ENCODE data around the gene MCC. TPM values are rescaled to one million over a fixed set of nuclear protein-coding genes. Genes with fewer than 3 reads are reported as not detected.
A peak's percentile ranks its signal among the peaks of the same experiment; 100 is the strongest.

Gene MCC
- total RNA-seq, 1 donor from 2014 or later = 26.9 TPM

DNA sequence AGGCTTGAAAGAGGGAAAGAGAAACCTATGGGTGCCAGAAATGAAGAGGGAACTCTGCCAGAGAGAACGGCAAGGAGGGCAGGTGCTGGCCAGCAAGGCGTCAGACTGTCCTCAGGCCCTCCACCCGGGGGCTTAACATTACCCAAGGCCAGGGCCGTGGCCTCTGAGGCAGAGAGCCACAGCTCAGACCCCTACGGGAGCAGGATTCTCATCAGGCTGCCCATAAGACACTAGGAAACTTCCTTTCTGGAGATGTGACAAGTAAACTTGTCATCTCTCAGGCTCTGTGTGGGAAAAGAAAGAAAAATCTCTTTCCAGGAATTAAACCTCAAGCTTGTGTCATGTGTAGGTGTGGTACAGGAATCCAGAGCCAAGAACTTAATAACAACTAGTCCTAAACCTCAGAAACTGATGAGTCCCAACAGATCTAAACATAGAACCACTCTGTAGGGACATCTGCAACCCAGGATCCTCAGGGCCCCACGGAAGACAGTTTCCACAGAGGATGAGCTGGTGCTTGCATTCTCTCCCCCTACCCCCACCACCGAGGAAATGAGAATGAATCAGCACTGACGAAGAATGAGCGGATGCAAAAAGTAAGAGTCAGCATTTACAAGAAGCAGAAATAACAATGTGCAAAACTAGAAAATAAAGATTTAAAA, 437.4 kb downstream of the MCC start:
- peak; percentile 68 for FAIRE-seq
- peak overlapping the region; percentile 67 for H3K4me2 ChIP-seq (ENCODE audit: low read length)
- no peak overlapping the region for H2AFZ ChIP-seq (ENCODE audit: low read depth, low read length)
- no peaks in the 10 kb centered on the region for H3K9me3 ChIP-seq (ENCODE audit: insufficient read depth, low read depth, low read length)
- H3K4me1 ChIP-seq (ENCODE audit: insufficient read depth, low read length) = peaks cover 33% of the 10 kb centered on the region
- no peaks in the 10 kb centered on the region for H4K20me1 ChIP-seq (ENCODE audit: insufficient read depth, low read length)
- H3K27me3 Mint-ChIP-seq (ENCODE audit: low read depth, unreplicated experiment) = no peaks in the 10 kb centered on the region
- no peaks in the 10 kb centered on the region for H3K79me2 ChIP-seq (ENCODE audit: insufficient read depth, low read length)
- H3K4me3 Mint-ChIP-seq (ENCODE audit: unreplicated experiment) = peak overlapping the region; percentile 9
- H3K36me3 Mint-ChIP-seq (ENCODE audit: low read depth, unreplicated experiment) = peaks cover 30% of the 10 kb centered on the region
- no peak overlapping the region for H3K4me3 ChIP-seq (ENCODE audit: insufficient read depth, low read depth, low read length)
- no peaks in the 10 kb centered on the region for H3K9me3 Mint-ChIP-seq (ENCODE audit: unreplicated experiment)
- H3K9ac ChIP-seq (ENCODE audit: low read length) = peak overlapping the region; percentile 32
- H3K4me1 Mint-ChIP-seq (ENCODE audit: low read depth, unreplicated experiment) = peaks cover 34% of the 10 kb centered on the region
- DNase-seq (ENCODE audit: low read depth) = peak; percentile 88
- H3K36me3 ChIP-seq (ENCODE audit: insufficient read depth, low read length) = peaks cover 4% of the 10 kb centered on the region
- H3K27ac Mint-ChIP-seq (ENCODE audit: unreplicated experiment) = peak overlapping the region; percentile 35
- no peaks in the 10 kb centered on the region for H3K27me3 ChIP-seq (ENCODE audit: insufficient read depth, low read length)
- peak overlapping the region; percentile 40 for H3K27ac ChIP-seq (ENCODE audit: low read depth, low read length)
- TF ChIP-seq, protein P1, sequence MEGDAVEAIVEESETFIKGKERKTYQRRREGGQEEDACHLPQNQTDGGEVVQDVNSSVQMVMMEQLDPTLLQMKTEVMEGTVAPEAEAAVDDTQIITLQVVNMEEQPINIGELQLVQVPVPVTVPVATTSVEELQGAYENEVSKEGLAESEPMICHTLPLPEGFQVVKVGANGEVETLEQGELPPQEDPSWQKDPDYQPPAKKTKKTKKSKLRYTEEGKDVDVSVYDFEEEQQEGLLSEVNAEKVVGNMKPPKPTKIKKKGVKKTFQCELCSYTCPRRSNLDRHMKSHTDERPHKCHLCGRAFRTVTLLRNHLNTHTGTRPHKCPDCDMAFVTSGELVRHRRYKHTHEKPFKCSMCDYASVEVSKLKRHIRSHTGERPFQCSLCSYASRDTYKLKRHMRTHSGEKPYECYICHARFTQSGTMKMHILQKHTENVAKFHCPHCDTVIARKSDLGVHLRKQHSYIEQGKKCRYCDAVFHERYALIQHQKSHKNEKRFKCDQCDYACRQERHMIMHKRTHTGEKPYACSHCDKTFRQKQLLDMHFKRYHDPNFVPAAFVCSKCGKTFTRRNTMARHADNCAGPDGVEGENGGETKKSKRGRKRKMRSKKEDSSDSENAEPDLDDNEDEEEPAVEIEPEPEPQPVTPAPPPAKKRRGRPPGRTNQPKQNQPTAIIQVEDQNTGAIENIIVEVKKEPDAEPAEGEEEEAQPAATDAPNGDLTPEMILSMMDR (IDR thresholded peaks at IDR 0.05; ENCODE audit: insufficient read depth, low read depth, low read length) = no peak
- no peak for TF ChIP-seq EZH2 (IDR thresholded peaks at IDR 0.05; ENCODE audit: insufficient read depth, low read length)

DNA sequence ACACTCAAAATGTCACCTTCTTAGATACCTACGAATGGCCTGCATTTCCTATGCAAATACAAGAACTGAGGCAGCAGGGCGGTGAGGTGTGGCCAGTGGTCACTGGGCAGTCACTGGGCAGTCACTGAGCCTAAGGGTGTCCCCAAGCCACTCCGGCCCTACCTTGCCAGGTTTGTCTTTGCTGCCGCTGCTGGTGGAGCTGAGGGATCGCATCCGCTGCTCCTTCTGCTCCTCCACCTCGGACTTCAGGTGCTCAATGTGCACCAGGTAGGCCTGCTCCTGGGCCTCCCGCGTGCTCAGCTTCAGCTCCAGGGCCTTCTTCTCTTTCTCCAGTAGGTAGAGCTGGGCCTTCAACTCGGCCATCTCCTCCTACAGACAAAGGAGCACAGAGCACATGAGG, 439.3 kb downstream of the MCC start:
- Histone ChIP-seq H3K4me2 (ENCODE audit: low read length) (no peak overlapping the region), H3K9me3 (ENCODE audit: insufficient read depth, low read depth, low read length) (no peaks in the 10 kb centered on the region), H3K27me3 (ENCODE audit: insufficient read depth, low read length) (no peaks in the 10 kb centered on the region), H3K4me1 (ENCODE audit: insufficient read depth, low read length) (peaks cover 33% of the 10 kb centered on the region), H3K27ac (ENCODE audit: low read depth, low read length) (no peak overlapping the region), H3K36me3 (ENCODE audit: insufficient read depth, low read length) (peaks cover 4% of the 10 kb centered on the region), H4K20me1 (ENCODE audit: insufficient read depth, low read length) (no peaks in the 10 kb centered on the region), H2AFZ (ENCODE audit: low read depth, low read length) (no peak overlapping the region), H3K4me3 (ENCODE audit: insufficient read depth, low read depth, low read length) (no peak overlapping the region), H3K9ac (ENCODE audit: low read length) (no peak overlapping the region), H3K79me2 (ENCODE audit: insufficient read depth, low read length) (no peaks in the 10 kb centered on the region)
- Mint-ChIP-seq H3K4me1 (ENCODE audit: low read depth, unreplicated experiment) (peaks cover 32% of the 10 kb centered on the region), H3K4me3 (ENCODE audit: unreplicated experiment) (no peak overlapping the region), H3K9me3 (ENCODE audit: unreplicated experiment) (no peaks in the 10 kb centered on the region), H3K36me3 (ENCODE audit: low read depth, unreplicated experiment) (peaks cover 33% of the 10 kb centered on the region), H3K27ac (ENCODE audit: unreplicated experiment) (no peak overlapping the region), H3K27me3 (ENCODE audit: low read depth, unreplicated experiment) (no peaks in the 10 kb centered on the region)
- TF ChIP-seq EZH2 (IDR thresholded peaks at IDR 0.05; ENCODE audit: insufficient read depth, low read length) = no peak
- TF ChIP-seq, protein P1 (IDR thresholded peaks at IDR 0.05; ENCODE audit: insufficient read depth, low read depth, low read length) = no peak
- DNase-seq (ENCODE audit: low read depth) (no peak), FAIRE-seq (no peak)
